Right atrium auricular region (tissue), 2 donors: ENCODE measurements around the gene AMFR. TPM values are rescaled to one million over a fixed set of nuclear protein-coding genes. Genes with fewer than 3 reads are reported as not detected.

Source experiments
- DNase-seq: peaks from one replicate; pipeline ENCODE4 v3.0.0-alpha.2; 2019; ENCODE audit warnings: low spot score
- H3K27ac ChIP-seq, 2 donors: fragments of 200-600 bp; sonication (generic); 1 replicate in 1 of 2; 2 replicates in 1 of 2; pipeline ENCODE4 v1.5.1; 2016 to 2019
- H3K27me3 ChIP-seq, 2 donors: fragments of 200-600 bp; sonication (generic); one replicate each; pipeline versions ENCODE4 v1.5.1 to v1.6.0; 2017 to 2019
- H3K36me3 ChIP-seq: fragments of 200-600 bp; sonication (generic); one replicate; pipeline ENCODE4 v1.5.1; 2016
- H3K4me1 ChIP-seq, 2 donors: fragments of 200-600 bp; sonication (generic); one replicate each; pipeline versions ENCODE4 v1.5.1 to v1.6.0; 2017 to 2019
- H3K4me3 ChIP-seq, 2 donors: fragments of 200-600 bp; sonication (generic); 1 replicate in 1 of 2; 2 replicates in 1 of 2; pipeline ENCODE4 v1.5.1; 2017 to 2019; ENCODE audit warnings: mild to moderate bottlenecking in 1 of 2, moderate library complexity in 1 of 2
- H3K9me3 ChIP-seq, 2 donors: fragments of 200-600 bp; sonication (generic); one replicate each; pipeline ENCODE4 v1.5.1; 2019
- CTCF ChIP-seq, 2 donors: fragments of 200-600 bp; sonication (generic); IDR thresholded peaks; one replicate each; pipeline ENCODE4 v1.5.1; 2019; ENCODE audit warnings: antibody characterized with exemption in 2 of 2
- total RNA-seq, 2 donors: library from RNA; depleted of rRNA; stranded (reverse); fragments of >200 nt; gene quantifications; one replicate each; pipeline ENCODE4 v1.1.0, GENCODE V29; 2016

AMFR gene
- total RNA-seq, 2 donors from 2014 or later, result 110 to 153 TPM

- Histone ChIP-seq H3K36me3 (peaks cover 50% of the 10 kb centered on the region), H3K4me1 (peaks cover 0 to 16% of the 10 kb centered on the region in 2 donors), H3K27ac (no peak overlapping the region), H3K27me3 (no peaks in the 10 kb centered on the region), H3K9me3 (no peaks in the 10 kb centered on the region), H3K4me3 (no peak overlapping the region)
- no peak for DNase-seq
- no peak for TF ChIP-seq CTCF (IDR thresholded peaks at IDR 0.05)
Measured at GRCh38 chr16:56411624-56412023, 13.7 kb downstream of the AMFR start.

- no peak for DNase-seq
- Histone ChIP-seq H3K9me3 (no peaks in the 10 kb centered on the region), H3K27ac (no peak overlapping the region), H3K4me3 (no peak overlapping the region), H3K36me3 (peaks cover 50% of the 10 kb centered on the region), H3K27me3 (no peaks in the 10 kb centered on the region), H3K4me1 (peaks cover 0 to 16% of the 10 kb centered on the region in 2 donors)
- no peak for TF ChIP-seq CTCF (IDR thresholded peaks at IDR 0.05)
Measured at GRCh38 chr16:56411123-56411522, 14.2 kb downstream of the AMFR start.

- Histone ChIP-seq H3K9me3 (no peaks in the 10 kb centered on the region), H3K36me3 (peaks cover 60% of the 10 kb centered on the region), H3K27ac (no peak overlapping the region), H3K4me1 (peaks cover 0 to under 1% of the 10 kb centered on the region in 2 donors), H3K4me3 (no peak overlapping the region), H3K27me3 (no peaks in the 10 kb centered on the region)
- no peak for TF ChIP-seq CTCF (IDR thresholded peaks at IDR 0.05)
- DNase-seq, result no peak
Measured at GRCh38 chr16:56409195-56409594, 16.1 kb downstream of the AMFR start.

- H3K27ac ChIP-seq, result no peak overlapping the region
- H3K27me3 ChIP-seq, result no peaks in the 10 kb centered on the region
- peaks cover 64% of the 10 kb centered on the region for H3K36me3 ChIP-seq
- no peak for DNase-seq
- no peak for TF ChIP-seq CTCF (IDR thresholded peaks at IDR 0.05)
- no peaks in the 10 kb centered on the region for H3K9me3 ChIP-seq
- no peaks in the 10 kb centered on the region for H3K4me1 ChIP-seq
- H3K4me3 ChIP-seq, result no peak overlapping the region
Measured at GRCh38 chr16:56408379-56409098, 16.8 kb downstream of the AMFR start.

GRCh38 chr16:56405977-56406672, 19.2 kb downstream of the AMFR start:
- Histone ChIP-seq H3K27ac (no peak overlapping the region), H3K36me3 (peaks cover 67% of the 10 kb centered on the region)
- TF ChIP-seq CTCF (IDR thresholded peaks at IDR 0.05), result no peak

More at GRCh38 chr16:56405977-56406672, 19.2 kb downstream of the AMFR start:
- Histone ChIP-seq H3K27me3 (no peaks in the 10 kb centered on the region), H3K9me3 (no peaks in the 10 kb centered on the region), H3K4me1 (no peaks in the 10 kb centered on the region), H3K4me3 (no peak overlapping the region)
- DNase-seq, result no peak
